C4-2B (cell line): Measurements from ENCODE around the gene CHCHD4.

Experiments used
- ZFX ChIP-seq: fragments of 450-650 bp; IDR thresholded peaks from 2 replicates; pipeline ENCODE4 v1.6.1; 2017
- TF ChIP-seq, protein P1 (sequence below): fragments of 450-650 bp; conservative IDR thresholded peaks from 2 replicates; pipeline ENCODE4 v1.5.1; 2017; ENCODE audit warnings: mild to moderate bottlenecking

DNA sequence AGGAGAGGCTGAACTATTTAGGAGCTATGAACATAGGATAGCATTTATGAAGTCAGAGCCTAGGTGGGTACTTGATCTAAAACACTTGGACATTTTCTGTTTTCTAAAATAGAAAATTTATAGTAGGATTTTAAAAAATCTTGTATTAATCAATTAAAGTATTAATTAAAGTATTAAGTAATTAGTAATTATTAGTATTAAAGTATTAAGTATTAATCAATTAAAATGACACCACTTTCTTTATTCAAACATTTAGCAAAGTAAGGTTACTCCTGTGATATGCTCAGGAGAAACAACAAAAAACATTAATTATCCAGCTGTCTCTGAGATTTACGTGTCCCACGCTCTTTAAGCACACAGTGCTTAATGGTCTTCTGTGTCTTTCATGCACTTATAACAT, 32.2 kb downstream of the CHCHD4 start:
- TF ChIP-seq, protein P1, sequence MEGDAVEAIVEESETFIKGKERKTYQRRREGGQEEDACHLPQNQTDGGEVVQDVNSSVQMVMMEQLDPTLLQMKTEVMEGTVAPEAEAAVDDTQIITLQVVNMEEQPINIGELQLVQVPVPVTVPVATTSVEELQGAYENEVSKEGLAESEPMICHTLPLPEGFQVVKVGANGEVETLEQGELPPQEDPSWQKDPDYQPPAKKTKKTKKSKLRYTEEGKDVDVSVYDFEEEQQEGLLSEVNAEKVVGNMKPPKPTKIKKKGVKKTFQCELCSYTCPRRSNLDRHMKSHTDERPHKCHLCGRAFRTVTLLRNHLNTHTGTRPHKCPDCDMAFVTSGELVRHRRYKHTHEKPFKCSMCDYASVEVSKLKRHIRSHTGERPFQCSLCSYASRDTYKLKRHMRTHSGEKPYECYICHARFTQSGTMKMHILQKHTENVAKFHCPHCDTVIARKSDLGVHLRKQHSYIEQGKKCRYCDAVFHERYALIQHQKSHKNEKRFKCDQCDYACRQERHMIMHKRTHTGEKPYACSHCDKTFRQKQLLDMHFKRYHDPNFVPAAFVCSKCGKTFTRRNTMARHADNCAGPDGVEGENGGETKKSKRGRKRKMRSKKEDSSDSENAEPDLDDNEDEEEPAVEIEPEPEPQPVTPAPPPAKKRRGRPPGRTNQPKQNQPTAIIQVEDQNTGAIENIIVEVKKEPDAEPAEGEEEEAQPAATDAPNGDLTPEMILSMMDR: no peak
- TF ChIP-seq ZFX: no peak
